HS-27A (cell line): Measurements from ENCODE around the gene TP63.
"Not testable (repeated sequence)": the region's sequence is repeated elsewhere in the genome, so short reads cannot be mapped to it uniquely, and the experiment has no call there.

ENCODE experiments used
- DNase-seq: peaks from one replicate; pipeline ENCODE4 v3.0.0-alpha.2; 2012; ENCODE audit warnings: low read depth, missing footprints

The TP63 gene

DNA sequence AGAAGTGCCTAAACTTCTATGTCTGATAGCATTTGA, at the start of gene TP63:
TP63 (plus strand) TSS at position 17 of the 36 bp plus-strand sequence. CDS start 127 bp downstream, outside the sequence.
- DNase-seq = no peak

DNA sequence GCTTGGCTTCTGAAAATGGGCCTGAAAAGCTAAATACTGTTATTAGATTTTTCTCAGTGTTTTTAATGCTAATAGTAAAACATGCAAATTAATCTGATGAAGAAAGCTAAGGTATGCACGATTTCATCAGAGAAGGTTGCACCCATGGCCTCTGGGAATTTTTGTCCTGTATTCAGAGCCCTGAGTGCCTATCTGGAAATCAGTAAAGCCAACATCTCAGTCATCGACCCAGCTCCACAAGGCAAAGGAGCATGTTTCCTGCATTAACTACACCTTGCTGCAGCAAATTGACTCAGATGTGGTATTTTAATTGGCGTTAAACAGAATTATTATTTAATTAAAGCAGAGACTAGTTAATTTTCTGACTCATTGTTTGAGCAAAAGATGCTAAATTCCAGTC, 49.0 kb upstream of the TP63 start:
- DNase-seq = no peak

GRCh38 chr3:189584645-189585044, 46.5 kb upstream of the TP63 start:
- DNase-seq = no peak

DNA sequence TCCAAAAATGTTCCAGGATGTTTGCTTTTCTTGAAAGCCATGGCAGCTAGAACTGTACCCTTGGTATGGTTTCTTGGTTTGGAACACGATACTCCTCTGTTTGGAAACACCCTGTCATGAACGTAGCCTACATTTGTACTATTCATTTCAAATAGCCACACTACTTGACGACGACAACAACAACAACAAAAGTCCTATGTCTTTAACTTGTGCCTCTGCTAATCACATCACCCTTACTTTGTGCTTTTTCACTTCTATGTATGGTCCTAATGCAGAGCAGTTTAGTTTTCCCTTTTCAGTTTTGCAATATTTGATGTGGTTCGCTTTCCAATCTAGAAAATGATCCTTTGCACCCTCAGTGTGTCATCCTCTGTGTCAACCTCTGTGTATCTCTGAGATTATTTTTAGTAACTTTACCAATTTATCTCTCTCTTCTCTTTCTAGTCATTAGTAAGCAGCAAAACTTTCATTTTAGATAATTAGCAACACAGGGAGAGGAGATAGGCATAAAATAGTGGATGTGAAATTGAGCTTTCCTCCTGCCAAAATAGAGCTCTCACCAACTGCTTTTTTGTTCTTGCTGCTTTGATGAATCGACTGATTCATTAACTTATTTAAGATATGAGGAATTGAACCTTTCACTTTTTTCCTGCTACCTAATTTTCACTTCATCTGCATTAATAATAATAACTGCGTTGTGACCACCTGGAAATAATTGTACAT, 44.1 kb upstream of the TP63 start:
- no peak for DNase-seq

- no peak for DNase-seq
Measured at GRCh38 chr3:189587664-189588040, 43.5 kb upstream of the TP63 start.

DNA sequence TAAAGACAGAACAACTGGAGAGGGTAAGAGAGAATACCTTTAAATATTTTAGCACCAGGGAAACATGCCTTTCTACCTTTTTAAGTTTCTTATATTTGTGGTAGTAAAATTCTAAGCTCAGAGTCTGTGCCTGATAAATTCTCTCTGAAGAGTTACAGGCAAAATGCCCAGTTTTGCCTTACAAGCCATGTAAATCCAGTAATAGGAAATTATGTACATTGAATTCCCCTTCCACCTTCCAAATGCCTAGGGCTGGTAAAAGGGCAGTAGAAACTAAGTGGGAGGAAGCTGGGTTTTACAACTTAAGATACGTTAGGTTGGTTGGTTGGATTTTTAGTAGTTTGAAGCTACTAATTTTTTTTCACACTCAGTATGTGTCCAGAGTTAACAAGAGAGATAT, 43.1 kb upstream of the TP63 start:
- no peak for DNase-seq

GRCh38 chr3:189588475-189589178, 42.6 kb upstream of the TP63 start:
- peak; percentile 41 for DNase-seq

DNA sequence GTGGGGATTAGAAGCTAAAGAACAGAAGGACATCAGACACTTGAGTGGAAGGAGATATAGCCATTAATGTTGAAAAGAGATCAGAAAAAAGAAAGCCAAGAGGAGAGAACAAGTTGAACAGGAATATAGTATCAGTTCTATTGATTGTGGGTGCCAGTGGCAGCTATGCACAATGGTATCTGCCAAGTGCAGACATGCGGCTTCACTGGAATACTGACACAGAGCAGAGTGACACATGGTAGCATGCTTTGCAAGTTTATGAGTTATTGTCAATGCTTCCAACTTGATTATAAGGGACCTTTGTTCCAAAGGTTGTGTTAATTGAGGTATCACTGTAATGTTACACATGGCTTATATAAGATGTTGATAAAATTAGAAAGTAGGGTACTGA, 42.0 kb upstream of the TP63 start:
- no peak for DNase-seq

- no peak for DNase-seq
Measured at GRCh38 chr3:189590223-189590622, 41.0 kb upstream of the TP63 start.

- DNase-seq = no peak
Measured at GRCh38 chr3:189593581-189593980, 37.6 kb upstream of the TP63 start.

DNA sequence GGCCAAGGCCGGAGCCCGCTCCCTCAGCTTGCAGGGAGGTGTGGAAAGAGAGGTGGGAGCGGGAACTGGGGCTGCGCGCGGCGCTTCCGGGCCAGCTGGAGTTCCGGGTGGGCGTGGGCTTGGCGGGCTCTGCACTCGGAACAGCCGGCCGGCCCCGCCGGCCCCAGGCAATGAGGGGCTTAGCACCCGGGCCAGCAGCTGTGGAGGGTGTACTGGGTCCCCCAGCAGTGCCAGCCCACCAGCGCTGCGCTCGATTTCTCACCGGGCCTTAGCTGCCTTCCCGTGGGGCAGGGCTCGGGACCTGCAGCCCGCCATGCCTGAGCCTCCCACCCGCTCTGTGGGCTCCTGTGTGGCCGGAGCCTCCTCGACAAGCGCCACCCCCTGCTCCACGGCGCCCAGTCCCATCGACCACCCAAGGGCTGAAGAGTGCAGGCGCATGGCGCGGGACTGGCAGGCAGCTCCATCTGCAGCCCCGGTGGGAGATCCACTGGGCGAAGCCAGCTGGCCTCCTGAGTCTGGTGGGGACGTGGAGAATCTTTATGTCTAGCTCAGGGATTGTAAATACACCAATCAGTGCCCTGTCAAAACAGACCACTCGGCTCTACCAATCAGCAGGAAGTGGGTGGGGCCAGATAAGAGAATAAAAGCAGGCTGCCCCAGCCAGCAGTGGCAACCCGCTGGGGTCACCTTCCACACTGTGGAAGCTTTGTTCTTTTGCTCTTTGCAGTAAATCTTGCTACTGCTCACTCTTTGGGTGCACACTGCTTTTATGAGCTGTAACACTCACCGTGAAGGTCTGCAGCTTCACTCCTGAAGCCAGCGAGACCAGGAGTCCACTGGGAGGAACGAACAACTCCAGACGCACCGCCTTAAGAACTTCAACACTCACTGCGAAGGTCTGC, 34.9 kb upstream of the TP63 start:
- DNase-seq = not testable (repeated sequence)

GRCh38 chr3:189597918-189598317, 33.3 kb upstream of the TP63 start:
- DNase-seq = no peak

DNA sequence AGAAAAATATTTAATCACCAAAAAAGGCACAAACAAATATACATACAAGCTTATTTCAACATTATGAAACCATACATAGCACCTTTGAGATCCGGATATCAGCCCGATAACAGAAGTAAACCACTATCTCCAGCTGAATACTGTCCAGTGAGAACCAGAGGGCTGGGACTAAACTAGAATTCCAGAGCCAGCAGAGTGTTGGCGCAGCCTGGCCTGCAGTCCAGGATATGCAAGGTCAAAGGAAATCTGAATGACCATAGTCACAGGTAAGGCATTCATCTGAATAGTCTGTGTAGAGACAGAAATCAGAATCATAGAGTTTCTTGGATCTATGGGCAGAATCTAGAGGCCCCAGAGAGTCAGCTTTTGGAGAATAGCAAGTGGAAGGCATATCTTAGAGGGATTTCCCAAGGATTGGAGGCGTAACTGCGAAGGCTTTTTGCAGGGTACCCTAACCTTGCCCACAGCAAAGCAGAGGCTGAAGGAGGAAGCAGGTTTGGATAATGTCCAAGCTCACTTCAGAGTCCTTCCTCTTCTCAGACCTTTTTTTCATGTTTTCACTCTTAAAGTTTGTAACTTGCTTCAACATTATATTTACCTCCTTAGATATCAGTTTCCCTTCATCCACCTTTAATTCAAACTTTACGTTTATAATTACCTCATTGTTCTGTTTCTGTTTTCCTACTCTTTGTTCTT, 32.5 kb upstream of the TP63 start:
- DNase-seq = no peak

- no peak for DNase-seq
Measured at GRCh38 chr3:189602471-189602870, 28.7 kb upstream of the TP63 start.

DNA sequence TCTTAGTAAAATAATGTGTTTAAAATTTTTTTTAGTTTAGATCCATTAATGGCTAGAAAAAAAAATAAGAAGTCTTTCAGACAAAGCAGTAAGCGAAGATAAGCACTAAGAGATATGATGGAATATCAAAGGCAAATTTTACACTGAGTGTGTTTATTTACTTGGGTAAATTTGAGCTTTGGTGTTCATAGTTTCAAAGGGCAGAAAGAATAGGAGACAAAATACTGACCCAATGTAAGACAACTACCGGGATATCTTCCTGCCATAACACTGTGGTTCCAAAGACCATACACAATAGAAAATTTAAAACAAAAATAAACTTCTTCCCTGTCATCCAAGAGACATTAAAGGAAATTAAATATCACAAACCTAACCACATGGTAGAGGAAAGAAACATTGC, 25.5 kb upstream of the TP63 start:
- no peak for DNase-seq

GRCh38 chr3:189606774-189607173, 24.4 kb upstream of the TP63 start:
- DNase-seq = no peak

GRCh38 chr3:189612641-189613040, 18.5 kb upstream of the TP63 start:
- DNase-seq = not testable (repeated sequence)

DNA sequence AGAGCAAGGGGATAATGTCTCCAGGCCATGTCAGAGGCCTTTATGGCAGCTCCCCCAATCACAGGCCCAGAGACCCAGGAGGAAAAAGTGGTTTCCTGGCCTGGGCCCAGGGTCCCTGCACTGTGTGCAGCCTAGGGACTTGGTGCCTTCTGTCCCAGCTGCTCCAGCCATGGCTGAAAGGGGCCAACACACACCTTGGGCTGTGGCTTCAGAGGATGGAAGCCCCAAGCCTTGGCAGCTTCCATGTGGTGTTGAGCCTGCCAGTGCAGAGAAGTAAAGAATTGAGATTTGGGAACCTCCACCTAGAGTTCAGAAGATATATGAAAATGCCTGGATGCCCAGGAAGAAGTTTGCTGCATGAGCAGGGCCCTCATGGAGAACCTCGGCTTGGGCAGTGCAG, 18.1 kb upstream of the TP63 start:
- no peak for DNase-seq

DNA sequence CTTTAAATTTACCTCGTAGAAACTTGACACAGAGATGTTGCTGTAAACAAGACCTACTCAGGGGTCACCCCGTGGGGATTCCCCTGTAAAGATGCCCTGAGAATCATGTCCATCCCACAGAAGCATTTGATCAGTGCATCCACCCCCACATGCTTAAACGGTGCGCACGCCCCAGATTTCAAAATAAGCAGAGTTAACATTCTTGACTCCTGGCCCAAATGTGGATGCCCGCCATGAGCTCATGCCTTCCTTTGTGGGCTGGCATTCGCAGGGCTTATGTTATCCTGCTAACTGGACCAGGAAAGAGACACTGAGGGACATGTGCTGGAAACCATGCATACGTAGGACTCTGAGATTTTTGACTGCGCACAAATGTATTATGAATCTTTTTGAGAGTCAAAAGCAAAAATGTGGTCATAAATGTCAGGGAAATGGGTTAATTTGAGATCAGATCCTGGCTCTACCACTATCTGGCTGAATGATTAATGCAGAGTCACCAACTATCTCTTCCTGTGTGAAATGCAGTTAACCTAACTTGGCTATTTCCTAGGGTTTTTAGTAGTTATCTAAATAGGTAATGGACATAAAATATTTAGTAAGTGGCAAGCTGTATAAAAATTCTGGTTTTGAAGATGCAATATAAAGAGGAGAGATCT, 9.1 kb upstream of the TP63 start:
- no peak for DNase-seq

- DNase-seq = no peak
Measured at GRCh38 chr3:189622629-189623028, 8.6 kb upstream of the TP63 start.

DNA sequence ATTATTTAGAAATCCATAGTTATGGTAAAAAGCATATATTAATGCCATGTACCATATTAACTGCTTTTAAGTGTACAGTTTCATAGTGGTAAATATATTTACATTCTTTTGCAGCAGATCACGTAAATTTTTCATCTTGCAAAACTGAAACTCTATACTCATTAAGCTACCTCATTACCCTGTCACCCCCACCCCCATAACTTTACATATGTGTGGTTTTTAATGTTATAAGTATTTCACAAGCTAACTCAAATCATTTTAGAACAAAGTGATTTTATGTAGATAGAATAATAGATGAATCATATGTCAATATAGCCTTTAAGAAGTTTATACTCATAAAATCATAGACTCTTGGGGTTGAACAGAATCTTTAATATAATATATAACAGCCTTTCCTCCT, 7.1 kb upstream of the TP63 start:
- no peak for DNase-seq

DNA sequence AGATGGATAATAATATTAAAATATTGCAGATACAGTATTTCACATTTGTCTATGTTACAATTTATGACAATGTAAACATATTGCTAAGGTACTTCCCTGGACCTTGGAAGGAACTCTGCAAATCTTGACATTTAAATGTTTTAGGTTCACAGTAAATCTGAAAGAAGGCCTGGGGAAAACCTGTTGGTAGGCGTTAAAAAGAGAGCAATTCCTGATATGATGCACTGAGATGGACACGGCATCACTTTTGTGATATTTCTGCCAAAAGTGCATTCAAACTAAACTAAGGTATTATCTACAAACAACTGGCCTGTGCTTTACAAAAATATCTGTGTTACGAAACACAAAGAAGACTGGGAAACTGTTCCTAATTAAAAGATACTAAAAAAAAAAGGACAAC, 6.1 kb upstream of the TP63 start:
- DNase-seq = no peak
